Measurements from ENCODE around the gene COMMD7.

Gene COMMD7

GRCh38 chr20:32779500-32780211, 36.4 kb upstream of the COMMD7 start:
- ChIA-PET POLR2A (ENCODE audit: low non-redundant PET) (no interaction called here), CTCF (interaction anchor here (0.6 to 5.1 kb wide), 12 partner anchors 10 to 298 kb away, joined by 3 to 152 read pairs (median 18); partner anchors contain the start of genes C20orf203 and DNMT3B)
- H3K27ac ChIP-seq, result no peak overlapping the region
- no peak for DNase-seq (ENCODE audit: low spot score)
- TF ChIP-seq CTCF (conservative IDR thresholded peaks at IDR 0.05; ENCODE audit: low read depth), result no peak

GRCh38 chr20:32777177-32777956, 34.1 kb upstream of the COMMD7 start:
- TF ChIP-seq CTCF (conservative IDR thresholded peaks at IDR 0.05; ENCODE audit: low read depth), result no peak
- POLR2A ChIA-PET (ENCODE audit: low non-redundant PET), result no interaction called here
- CTCF ChIA-PET, result interaction anchor here (0.6 to 5.1 kb wide), 18 partner anchors 9 to 293 kb away, joined by 3 to 152 read pairs (median 10); partner anchors contain the start of genes C20orf203 and COMMD7

GRCh38 chr20:32775336-32775991, 32.2 kb upstream of the COMMD7 start:
- POLR2A ChIA-PET (ENCODE audit: low non-redundant PET), result interaction anchor here (0.5 kb wide), 1 partner anchor 8 kb away, joined by 3 read pairs; no protein-coding TSS in a partner anchor
- peak; percentile 59 for DNase-seq (ENCODE audit: low spot score)
- TF ChIP-seq CTCF (conservative IDR thresholded peaks at IDR 0.05; ENCODE audit: low read depth), result no peak
- peak overlapping the region; percentile 61 for H3K27ac ChIP-seq
- CTCF ChIA-PET, result interaction anchor here (0.6 to 5.1 kb wide), 3 partner anchors 15 to 716 kb away, joined by 3 to 152 read pairs (median 11); partner anchors contain the start of gene C20orf203

More at GRCh38 chr20:32777177-32777956, 34.1 kb upstream of the COMMD7 start:
- DNase-seq (ENCODE audit: low spot score), result no peak
- H3K27ac ChIP-seq, result peak overlapping the region; percentile 28

GRCh38 chr20:32773855-32774254, 30.6 kb upstream of the COMMD7 start:
- POLR2A ChIA-PET (ENCODE audit: low non-redundant PET), result no interaction called here
- no peak for TF ChIP-seq CTCF (conservative IDR thresholded peaks at IDR 0.05; ENCODE audit: low read depth)
- no peak for DNase-seq (ENCODE audit: low spot score)
- CTCF ChIA-PET, result interaction anchor here (0.6 to 0.8 kb wide), 4 partner anchors 11 to 1277 kb away, joined by 4 to 5 read pairs (median 4); no protein-coding TSS in a partner anchor
- H3K27ac ChIP-seq, result no peak overlapping the region

GRCh38 chr20:32773223-32773622, 30.0 kb upstream of the COMMD7 start:
- TF ChIP-seq CTCF (conservative IDR thresholded peaks at IDR 0.05; ENCODE audit: low read depth), result no peak
- DNase-seq (ENCODE audit: low spot score), result no peak
- ChIA-PET CTCF (interaction anchor here (0.6 to 0.8 kb wide), 4 partner anchors 12 to 1278 kb away, joined by 4 to 5 read pairs (median 4); no protein-coding TSS in a partner anchor), POLR2A (ENCODE audit: low non-redundant PET) (no interaction called here)
- H3K27ac ChIP-seq, result no peak overlapping the region

GRCh38 chr20:32772046-32772445, 28.8 kb upstream of the COMMD7 start:
- no peak for DNase-seq (ENCODE audit: low spot score)
- CTCF ChIA-PET, result interaction anchor here (0.6 kb wide), 1 partner anchor 310 kb away, joined by 4 read pairs; no protein-coding TSS in a partner anchor
- no peak overlapping the region for H3K27ac ChIP-seq
- POLR2A ChIA-PET (ENCODE audit: low non-redundant PET), result no interaction called here
- no peak for TF ChIP-seq CTCF (conservative IDR thresholded peaks at IDR 0.05; ENCODE audit: low read depth)
